ENCODE measurements around the gene TMTC4. TPM values are rescaled to one million over a fixed set of nuclear protein-coding genes. Genes with fewer than 3 reads are reported as not detected.

The TMTC4 gene
- total and polyA plus RNA-seq, 2 of the 4 experiments (the other 2 are of a cell fraction) = 8.4 to 14.3 TPM

DNA sequence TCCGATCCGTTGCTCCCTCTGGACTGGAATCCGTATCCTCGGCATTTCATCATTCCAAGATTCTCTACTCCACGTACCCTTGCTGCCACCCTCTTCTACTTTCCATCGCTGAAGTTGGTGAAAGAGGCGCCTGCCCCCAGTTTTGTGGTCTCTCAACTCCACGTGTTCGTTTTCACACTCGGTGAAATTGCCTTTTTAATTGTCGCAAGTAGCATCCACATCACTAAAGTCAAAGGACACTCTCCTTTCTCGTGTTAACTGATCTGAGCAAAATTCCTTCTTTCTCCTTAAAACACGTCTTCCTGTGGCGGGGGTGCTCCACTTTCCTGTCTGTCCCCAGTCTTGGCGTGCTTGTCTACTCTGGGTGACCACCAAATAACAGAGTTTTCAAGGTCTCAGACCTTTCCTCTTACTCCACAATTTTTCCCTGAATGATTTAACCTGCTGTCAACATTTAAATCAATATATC lies 1.1 kb upstream of the TMTC4 start:
- Histone ChIP-seq H3K9ac (ENCODE audit: low read depth, low read length) (0 out of 2 replicates have a peak overlapping the region, but pooled peaks have one; percentile 77), H2BK120ac (ENCODE audit: low read depth, low read length) (no peak overlapping the region; the same call in 1 of the 2 replicates), H3K27me3 (ENCODE audit: control insufficient read depth, insufficient read depth, low read length) (peaks cover 2% of the 10 kb centered on the region), H4K5ac (ENCODE audit: low read depth, low read length) (no peak overlapping the region), H3K4me1 (ENCODE audit: control insufficient read depth, insufficient read depth, low read length) (peaks cover 8% of the 10 kb centered on the region; the same call in 1 of the 2 replicates), H2AK9ac (replicated peaks; ENCODE audit: low read depth, low read length, poor library complexity) (peak overlapping the region; percentile 71), H3K18ac (ENCODE audit: low read depth, low read length) (no peak overlapping the region), H4K20me1 (ENCODE audit: insufficient read depth, low read length) (peaks cover 4% of the 10 kb centered on the region; the same call in 1 of the 2 replicates), H3K56ac (ENCODE audit: extremely low read depth, insufficient read depth, low read length) (no peak overlapping the region), H3K79me1 (ENCODE audit: low read depth in 1 of 2, low read length in 2 of 2) (peaks cover 4 to 17% of the 10 kb centered on the region in 2 experiments; a peak in 3 of 4 replicates), H3K36me3 (ENCODE audit: control insufficient read depth, insufficient read depth, low read length) (no peaks in the 10 kb centered on the region), H3K27ac (ENCODE audit: insufficient read depth, low read length) (no peak overlapping the region), H3K9me3 (ENCODE audit: control insufficient read depth, insufficient read depth, low read length) (no peaks in the 10 kb centered on the region), H3K14ac (replicated peaks; ENCODE audit: low read depth, low read length) (no peak overlapping the region), H3K9me1 (ENCODE audit: insufficient read depth, low read length) (peaks cover 4% of the 10 kb centered on the region; the same call in 1 of the 2 replicates), H2BK15ac (ENCODE audit: low read depth, low read length) (no peak overlapping the region), H4K8ac (ENCODE audit: low read depth in 2 of 2, low read length in 2 of 2) (peak overlapping the region in 1 of 2 experiments; percentile 55; a peak in 1 of 4 replicates), H3K4ac (ENCODE audit: low read depth, low read length) (peak overlapping the region; percentile 43; the same call in 1 of the 2 replicates), H3K4me2 (ENCODE audit: low read depth, low read length) (peak overlapping the region; percentile 90), H4K91ac (ENCODE audit: insufficient read depth, low read depth, low read length) (no peak overlapping the region), H3K23ac (ENCODE audit: low read depth, low read length) (peak overlapping the region; percentile 72; the same call in 1 of the 2 replicates), H2AK5ac (ENCODE audit: low read depth, low read length) (no peak overlapping the region), H2AFZ (replicated peaks; ENCODE audit: low read length, poor library complexity) (peak overlapping the region; percentile 90), H3K4me3 (ENCODE audit: insufficient read depth, low read depth, low read length) (peak overlapping the region; percentile 93), H2BK20ac (ENCODE audit: low read depth, low read length) (no peak overlapping the region), H2BK5ac (ENCODE audit: low read depth, low read length, poor library complexity, severe bottlenecking) (no peak overlapping the region)
- no TSS peak for BruUV-seq (replicated peaks)
- ChIA-PET CTCF (no interaction called here), POLR2A (ENCODE audit: unreplicated experiment) (no interaction called here)
- dilution Hi-C loops (cut with HindIII; ENCODE audit: low sequenced_read_pairs, unreplicated experiment) (no loop called here), in situ Hi-C loops (cut with MboI; ENCODE audit: low sequenced_read_pairs) (no loop called here), intact Hi-C loops (cut with micrococcal nuclease) (loop anchor here (5.0 kb wide), 1 partner anchor 103 kb away; no protein-coding TSS in a partner anchor)
- ATAC-seq (ENCODE audit: low read depth) (no peak), DNase-seq (no peak)
- 37% methylated on average over 7 of the region's 15 CpGs; no CpG with 5 or more reads in 1 of the 2 experiments for WGBS, 2 experiments (ENCODE audit: extremely low coverage in 2 of 2, insufficient read length in 1 of 2)
- TF ChIP-seq, protein P1, sequence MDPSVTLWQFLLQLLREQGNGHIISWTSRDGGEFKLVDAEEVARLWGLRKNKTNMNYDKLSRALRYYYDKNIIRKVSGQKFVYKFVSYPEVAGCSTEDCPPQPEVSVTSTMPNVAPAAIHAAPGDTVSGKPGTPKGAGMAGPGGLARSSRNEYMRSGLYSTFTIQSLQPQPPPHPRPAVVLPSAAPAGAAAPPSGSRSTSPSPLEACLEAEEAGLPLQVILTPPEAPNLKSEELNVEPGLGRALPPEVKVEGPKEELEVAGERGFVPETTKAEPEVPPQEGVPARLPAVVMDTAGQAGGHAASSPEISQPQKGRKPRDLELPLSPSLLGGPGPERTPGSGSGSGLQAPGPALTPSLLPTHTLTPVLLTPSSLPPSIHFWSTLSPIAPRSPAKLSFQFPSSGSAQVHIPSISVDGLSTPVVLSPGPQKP (IDR thresholded peaks at IDR 0.05; ENCODE audit: borderline replicate concordance, low read depth, low read length) = no peak
- TF ChIP-seq MAZ (IDR thresholded peaks at IDR 0.05; ENCODE audit: borderline replicate concordance, low read depth, low read length) = no peak
- TF ChIP-seq RFX5 (IDR thresholded peaks at IDR 0.05; ENCODE audit: low read depth, low read length) = no peak
- no peak for TF ChIP-seq NFE2L2 (IDR thresholded peaks at IDR 0.05; ENCODE audit: low read depth, low read length)
- TF ChIP-seq RCOR1 (IDR thresholded peaks at IDR 0.05; ENCODE audit: insufficient replicate concordance, low read length) = no peak
- TF ChIP-seq BHLHE40 (IDR thresholded peaks at IDR 0.05; ENCODE audit: low read depth, low read length) = no peak
- no peak for TF ChIP-seq POLR2A (IDR thresholded peaks at IDR 0.05; ENCODE audit: low read depth, low read length)
- TF ChIP-seq RAD21 (IDR thresholded peaks at IDR 0.05; ENCODE audit: low read length) = no peak
- TF ChIP-seq CHD1 (IDR thresholded peaks at IDR 0.05; ENCODE audit: low read depth, low read length) = no peak
- TF ChIP-seq MXI1 (IDR thresholded peaks at IDR 0.05; ENCODE audit: borderline replicate concordance, low read depth, low read length) = no peak
- no peak for TF ChIP-seq CTCF (conservative IDR thresholded peaks at IDR 0.05; ENCODE audit: low read depth, low read length)
- TF ChIP-seq FOS (IDR thresholded peaks at IDR 0.05; ENCODE audit: low read depth, low read length) = no peak
- no peak for TF ChIP-seq MAFK (IDR thresholded peaks at IDR 0.05; ENCODE audit: low read depth, low read length)

Measured in IMR-90 (cell line).